NCI-H187 (cell line): ENCODE results near the gene DNTT.
"Not testable (repeated sequence)": the region's sequence is repeated elsewhere in the genome, so short reads cannot be mapped to it uniquely, and the experiment has no call there.

ENCODE experiments used
- DNase-seq, 2 experiments: peaks; one replicate each; lab custom pipeline; 2025; lab: John Stamatoyannopoulos, UW

The DNTT gene

DNA sequence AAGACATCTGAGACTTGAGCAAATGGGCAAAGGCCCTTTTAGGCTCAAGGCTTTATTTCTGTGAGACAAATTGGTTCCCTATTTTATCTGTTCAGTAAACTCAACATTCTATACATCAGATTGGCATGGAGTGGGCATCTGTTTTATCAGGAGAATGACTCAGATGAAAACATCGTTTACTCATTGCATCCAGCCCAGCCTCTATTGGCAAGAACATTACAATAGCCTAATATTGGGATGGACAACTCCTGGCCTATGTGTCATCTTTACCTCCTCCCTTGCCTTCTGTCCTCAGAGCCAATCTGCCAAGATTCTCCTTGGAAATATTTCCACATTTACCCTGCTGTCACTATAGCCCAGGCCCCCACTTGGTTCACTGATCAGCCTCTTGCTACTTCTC, 27.4 kb upstream of the DNTT start:
- DNase-seq: no peak

DNA sequence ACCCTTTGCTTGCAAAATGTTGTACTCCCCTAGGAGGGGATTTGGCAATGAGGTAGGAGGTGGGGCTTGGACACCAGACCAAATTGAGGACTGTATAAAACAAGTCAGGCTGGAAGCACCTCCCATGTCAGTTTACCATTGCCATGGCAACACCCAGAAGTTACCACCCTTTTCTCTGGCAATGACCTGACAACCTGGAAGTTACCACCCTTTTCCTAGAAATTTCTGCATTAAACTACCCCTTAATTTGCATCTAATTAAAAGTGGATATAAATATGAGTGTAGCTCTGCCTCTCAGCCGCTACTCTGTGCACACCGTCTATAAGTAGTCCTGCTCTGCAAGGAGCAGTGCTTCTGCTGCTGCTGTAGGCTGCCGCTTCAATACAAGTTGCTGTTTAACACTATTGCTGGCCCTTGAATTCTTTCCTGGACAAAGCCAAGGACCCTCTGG, 25.0 kb upstream of the DNTT start:
- DNase-seq: no peak

DNA sequence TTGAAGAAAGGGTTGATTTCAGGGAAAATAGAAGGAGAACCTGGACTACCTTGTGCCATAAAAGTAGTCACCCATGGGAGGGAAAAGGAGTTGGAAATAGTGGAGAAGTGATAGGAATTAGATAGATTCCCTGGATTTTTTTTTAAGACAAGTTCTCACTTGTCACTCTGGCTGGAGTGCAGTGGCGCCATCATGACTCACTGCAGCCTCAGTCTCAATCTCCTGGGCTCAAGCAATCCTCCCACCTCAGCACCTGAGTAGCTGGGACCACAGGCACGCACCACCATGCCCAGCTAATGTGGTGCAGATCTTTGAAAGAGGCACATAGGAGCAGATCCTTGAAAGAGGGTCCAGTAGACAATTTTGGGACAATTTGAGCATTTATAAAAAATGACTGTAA, 23.4 kb upstream of the DNTT start:
- DNase-seq: no peak

DNA sequence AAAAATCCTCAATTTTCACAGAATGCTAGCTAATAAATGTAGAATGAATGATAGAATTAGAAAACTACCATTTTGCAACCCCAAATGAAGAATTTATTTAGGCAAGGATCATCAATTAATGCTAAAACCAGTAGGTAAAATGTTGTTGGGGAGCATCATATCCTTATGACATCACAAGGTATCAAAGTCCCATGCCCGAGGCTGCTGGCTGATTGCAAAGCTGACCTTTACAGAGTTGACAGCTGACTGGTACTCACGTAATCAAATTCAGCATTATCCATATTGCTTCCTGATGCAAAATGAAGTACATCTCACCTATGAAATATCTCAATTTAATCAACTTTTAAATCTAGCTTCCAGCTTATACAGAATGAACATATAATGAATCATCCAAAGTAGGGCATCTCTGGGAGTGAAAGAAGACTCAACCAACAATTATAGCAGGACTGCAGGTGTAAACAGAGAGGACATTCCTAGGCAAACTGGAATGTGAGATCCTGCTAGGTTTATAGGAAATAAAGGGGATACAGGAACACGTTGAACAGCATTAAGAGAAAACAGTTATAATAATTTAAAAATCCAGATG, 22.7 kb upstream of the DNTT start:
- no peak for DNase-seq

DNA sequence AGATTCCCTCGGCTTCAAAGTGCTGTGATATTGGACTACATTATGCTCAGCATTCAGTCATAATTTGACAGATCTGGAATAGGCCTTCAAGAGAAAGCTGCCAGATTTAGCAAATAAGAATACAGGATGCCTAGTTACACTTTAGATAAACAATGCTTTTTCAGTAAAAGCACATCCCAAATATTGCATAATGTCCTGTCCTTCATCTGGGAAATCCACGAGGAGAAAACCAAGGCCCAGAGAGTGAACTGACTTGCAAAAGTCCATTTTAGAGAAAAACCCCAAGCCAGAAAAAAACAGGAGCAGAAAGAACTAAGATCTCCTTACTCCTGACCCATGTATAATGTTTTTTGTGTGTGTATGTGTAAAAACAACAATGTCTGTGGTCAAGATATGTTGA, 20.9 kb upstream of the DNTT start:
- no peak for DNase-seq

DNA sequence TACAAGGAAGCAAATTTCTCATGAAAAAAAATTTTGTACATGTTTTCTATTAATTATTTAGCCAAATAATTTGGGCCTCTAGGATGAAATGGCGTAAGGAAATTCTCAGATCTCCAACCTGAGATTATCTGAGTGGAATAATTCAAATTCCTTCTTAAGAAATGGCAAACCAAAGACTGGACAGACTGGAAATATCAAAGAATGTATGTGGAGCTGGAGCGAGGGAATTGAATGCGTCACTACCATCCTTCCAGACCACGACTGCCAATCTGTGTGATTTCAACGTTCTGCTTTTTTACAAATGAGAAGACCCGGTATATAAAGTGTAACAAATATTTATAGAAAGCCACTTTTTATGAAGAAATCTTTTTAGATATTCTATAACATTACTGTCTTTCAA, 20.5 kb upstream of the DNTT start:
- DNase-seq: no peak

DNA sequence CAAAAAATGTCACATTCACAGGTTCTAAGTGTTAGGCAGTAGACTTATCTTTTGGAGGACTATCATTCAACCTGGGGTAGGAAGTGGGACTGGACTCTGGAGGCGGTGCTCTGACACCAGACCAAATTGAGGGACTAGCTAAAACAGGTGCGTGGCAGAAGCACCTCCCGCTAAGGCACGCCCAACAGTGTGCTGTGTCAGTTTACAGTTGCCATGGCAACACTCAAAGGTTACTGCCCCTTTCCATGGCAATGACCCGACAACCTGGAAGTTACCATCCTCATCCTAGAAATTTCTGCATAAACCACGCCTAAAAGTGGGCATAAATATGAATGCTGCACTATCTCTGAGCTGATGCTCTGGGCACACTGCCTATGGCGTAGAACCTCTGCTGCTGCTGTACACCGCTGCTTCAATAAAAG, 18.9 kb upstream of the DNTT start:
- no peak for DNase-seq

DNA sequence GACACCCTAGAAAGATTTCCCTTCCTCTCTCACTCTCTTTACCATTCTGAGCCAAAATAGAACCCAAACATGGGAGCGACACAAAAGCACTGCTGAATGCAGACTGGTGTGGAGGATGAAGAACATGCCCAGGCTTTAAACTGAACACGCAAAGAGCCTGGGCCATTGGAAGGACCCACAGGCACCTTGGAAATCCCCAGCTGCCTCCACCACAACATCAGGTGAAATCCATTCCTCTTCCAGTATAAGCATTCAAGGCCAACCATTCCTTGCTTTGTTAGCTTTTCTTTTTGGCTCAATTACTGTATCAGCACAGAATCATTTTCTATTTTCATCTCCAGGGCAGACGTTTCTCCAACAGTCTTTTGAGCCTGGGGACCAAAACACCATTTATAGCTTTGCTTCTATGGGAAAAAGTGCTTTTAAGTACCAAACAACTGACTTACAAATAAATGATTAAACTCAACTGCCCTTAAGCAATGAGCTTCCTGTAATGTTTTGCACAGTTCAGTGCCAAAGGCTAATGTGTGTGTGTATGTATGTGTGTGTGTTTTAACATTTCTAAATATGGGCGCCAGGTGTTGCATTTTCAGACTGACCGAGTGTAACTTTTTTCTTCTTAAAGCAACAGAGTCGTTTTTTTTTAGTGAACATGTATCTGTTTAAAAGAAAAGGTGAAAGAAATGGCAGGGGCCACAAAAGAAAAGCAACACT, 16.7 kb upstream of the DNTT start:
- no peak for DNase-seq

DNA sequence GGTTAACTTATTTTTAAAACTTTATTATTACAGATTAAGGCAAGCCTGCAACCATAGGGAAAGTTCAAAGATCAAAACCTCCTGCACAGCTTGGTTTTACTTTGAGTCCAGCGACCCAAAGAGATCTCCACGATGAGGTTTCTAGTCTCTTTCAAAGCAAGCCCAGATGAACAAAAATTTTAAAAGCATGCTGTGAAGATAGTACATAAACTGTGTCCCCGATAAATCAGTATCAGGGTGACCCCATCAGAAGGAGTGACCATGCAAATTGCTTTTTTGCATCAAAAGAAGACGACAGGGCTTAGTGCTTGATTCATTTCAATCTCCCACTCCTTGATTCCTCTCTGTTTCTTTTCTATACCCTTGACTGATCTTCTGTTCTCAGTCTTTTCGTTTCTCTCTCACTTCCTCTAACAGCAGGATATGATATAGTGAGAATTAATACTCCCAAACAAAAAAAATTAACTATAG, 16.0 kb upstream of the DNTT start:
- no peak for DNase-seq

DNA sequence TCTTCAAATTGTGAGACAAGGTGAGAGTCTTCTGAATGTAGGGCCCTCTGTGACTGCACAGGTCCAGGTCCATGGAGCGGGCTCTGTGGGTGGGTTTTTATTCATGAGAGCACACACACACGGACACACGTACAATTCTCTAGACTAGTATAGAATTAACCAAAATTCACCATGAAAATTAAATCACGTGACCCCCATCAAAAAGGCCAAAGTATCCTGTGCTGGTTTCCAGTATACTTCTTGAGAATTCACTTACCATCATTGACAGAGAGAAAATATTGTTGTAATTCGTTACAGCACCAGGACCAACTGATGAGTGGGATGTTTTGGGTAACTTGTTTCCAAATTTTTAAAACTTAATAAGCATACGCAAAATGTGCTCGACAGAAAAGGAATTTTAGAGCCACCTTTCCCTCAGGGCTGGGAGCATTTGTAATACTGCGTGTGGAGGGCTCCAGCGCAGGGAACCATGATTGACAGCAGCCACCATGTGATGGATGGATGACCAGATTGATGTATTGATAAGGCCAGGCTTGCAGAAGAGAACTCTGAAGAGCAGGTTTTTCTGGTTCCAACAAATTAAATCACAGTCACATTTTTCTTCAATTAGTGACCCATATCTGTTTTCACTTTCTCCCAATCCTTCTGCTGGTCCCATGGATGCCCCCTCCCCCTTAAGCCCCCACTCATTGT, 14.9 kb upstream of the DNTT start:
- no peak for DNase-seq

DNA sequence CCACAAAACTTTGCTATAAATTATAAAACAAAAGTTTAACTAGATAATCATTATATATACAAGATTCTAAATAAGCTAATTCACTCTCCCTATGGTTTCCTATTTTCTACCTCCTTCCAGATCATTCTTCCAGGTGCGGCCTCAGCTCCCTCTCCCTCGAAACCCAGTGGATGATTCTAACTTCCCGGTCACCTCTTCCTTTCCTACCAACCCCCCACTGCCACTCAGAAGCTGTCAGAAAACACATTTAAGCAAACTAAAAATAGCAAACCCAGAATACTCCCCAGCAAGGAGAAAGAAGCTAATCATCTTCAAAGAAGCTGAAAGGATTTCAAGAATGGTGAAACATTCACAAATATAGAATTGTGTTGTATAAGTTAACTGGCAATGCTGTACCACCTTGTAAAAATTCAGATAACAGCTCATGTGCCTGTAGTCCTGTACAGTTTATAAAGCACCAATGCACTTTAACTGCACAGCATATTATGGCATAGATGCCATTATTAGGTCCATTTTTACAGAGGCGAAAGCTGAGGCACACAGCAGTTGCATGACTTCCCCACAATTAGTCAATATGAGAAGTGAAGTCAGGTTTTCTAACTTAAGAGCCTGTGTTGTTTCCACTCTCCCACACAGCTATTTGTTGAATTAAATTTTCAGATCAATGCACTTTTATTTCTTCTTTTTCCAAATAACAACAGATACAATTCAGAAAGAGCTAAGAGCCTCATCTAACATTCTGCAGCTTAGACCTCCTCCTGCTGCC, 13.7 kb upstream of the DNTT start:
- no peak for DNase-seq

DNA sequence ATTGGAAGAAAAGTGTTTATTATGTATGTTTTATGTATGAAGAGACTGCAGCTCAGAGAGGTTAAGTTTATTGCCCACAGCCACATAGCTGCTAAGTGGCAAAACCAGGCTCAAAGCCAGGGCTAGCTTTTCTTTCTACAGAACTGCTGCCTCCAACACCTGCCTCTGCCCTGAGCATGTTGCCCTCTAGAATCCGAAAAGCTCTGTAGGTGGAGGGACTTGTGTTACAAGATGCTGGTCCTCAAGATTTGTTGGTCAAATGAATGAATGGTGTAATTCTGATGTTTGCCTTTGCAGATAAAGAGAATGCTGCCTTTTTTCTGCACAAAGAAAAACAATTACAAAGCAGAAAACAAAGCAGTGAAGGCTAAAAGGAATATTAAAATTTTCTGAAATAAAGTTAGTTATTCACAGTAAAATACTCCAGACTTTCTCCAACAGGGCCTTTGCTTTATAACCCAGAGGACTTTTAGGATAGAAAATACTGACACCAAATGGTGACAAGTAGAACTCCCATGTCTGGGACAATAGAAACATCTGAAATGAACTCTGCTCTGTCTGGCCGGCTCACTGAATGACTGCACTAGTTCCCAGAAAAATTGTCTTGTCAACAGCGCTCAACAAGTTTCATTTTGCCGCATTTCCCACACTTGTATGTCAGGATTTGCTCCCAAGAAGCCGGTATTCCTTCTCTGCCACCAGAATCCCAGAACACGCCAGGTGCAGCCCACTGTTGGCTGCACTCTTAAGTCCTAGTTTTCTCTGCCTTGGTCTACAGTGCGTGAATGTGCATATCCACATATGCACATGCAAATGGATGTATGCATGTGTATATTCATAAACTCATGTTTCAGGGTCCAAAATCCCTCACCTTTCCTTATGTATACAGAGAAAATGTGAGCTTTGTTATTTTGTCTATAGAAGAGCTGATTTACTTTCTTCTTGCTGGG, 11.0 kb upstream of the DNTT start:
- DNase-seq: no peak

DNA sequence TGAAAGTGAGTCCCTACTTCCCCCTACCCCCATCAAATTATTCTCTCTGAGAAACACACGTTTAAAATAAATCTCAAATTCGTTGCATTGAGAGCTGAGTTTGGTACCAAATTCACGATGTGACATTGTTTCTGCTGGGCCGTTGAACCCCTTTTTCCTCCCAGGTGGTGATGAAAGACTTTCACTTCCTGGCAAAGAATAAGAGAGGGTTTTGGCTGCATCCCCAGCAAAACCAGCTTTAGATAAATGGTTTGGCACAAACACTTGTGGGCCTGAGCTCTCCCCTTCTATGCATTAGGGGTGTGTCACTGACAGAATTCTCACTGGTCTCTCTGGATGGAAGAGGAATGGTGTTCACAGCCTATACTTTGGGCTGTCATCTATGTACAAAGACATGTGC, 8.8 kb upstream of the DNTT start:
- DNase-seq: no peak

DNA sequence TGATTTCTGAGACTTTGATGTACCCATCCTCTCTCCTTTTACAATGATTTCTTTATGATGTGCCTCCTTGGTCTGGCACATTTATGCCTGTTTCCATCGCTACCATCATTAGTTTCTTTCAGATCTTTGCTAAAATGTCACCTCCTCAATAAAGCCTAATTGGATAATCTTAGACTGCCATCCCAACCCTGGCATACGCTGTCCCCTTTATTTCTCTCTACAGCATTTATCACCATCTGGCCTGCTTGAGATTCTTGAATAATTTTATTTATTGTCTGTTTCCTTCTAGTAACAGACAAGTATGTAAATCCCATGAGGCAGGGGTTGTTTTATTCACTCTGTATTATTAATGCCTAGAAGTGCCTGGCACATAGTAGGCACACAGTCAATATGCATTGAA, 6.7 kb upstream of the DNTT start:
- no peak for DNase-seq

DNA sequence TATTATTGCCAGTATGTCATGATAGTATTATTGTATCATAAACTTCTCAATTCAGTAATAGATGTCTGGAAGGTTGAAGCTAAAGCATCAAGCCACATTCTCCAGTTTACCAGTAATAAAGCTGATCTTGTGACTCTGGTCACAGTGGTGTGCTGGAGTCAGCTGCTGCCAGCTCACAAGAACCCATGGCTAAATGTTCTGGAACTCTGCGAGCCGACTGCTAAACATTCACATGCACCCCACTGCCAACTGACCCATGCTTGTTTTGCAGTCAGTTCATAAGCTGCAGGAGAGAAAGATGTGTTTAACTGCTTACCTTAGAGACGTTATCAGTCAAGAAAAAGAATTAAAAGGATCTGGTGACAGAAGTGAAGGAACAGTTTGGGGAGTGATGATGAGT, 5.9 kb upstream of the DNTT start:
- DNase-seq: no peak

DNA sequence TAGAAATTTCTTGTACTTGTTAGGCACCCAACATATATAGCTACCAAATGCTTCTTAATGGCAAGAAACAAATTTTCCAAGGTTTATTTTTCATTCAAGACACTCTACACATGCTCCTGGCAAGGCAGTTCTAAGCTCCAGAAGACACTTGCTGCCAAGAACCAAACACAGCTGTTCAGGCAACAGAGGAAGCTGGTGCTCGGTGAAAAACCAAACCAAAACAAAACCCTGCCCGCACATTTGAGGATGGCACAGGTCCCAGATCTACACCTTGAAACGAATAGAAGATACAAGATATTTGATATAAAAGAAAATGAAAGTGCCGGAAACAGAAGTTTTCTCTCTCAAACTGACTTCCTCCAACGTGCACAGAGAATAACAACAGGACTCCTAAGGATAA, 4.9 kb upstream of the DNTT start:
- no peak for DNase-seq

DNA sequence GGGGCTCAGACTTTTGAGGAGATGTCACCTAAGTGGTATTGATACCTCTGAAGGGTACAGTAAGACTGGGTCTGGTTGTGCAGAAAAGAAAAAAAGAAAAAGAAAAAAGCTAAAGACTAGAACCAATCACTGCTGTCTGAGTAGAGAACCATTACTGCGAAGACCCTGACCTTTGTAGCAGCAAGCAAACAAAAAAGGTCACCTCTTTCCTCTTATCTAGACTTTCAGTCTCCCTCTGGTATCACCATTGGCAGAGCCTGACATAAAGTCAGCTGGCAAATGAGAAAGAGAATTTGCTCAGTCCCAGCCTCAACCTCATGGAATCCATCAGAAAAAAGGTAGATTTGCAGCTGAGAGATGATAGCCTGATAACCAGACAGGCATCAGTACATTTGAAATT, 2.6 kb upstream of the DNTT start:
- DNase-seq: no peak

DNA sequence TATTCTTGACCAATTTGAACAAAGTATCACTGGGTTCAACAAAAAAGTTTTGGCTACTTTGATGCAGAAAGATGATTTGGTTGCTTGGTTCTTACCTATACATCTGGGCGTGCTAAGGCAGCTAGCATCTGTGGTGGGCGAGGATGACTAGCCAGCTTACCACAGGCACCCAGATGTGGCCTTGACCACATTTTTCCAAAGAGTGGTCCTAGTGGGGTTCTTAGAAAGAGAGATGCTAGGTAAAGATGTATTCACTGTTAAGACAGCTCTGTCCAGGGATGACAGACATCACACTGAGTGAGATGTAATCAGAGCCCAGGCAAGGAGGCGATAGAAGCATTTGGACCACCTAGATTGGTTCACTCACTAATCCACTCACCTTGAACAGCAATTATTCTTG, 785 bp downstream of the DNTT start:
- DNase-seq: no peak

DNA sequence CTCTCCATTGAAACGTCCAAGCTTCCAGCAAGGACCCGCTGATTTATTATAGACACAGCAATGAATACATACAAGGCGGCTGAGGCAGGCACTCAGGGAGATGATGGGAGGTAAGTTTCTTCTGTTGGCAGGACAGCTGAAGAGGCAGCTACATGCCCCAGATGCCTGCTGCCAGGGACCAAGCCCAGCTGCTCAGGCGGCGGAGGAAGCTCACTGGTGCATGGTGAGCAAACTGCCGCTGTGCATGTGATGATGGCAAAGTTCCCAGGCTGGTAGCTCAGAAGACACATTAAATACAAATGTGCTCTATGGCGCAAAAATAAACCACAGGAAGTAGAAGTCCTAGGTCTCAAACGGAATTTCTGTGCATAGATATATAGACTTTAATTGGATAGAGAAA, 2.3 kb downstream of the DNTT start:
- DNase-seq: peak in 1 of 2 experiments; percentile 10

DNA sequence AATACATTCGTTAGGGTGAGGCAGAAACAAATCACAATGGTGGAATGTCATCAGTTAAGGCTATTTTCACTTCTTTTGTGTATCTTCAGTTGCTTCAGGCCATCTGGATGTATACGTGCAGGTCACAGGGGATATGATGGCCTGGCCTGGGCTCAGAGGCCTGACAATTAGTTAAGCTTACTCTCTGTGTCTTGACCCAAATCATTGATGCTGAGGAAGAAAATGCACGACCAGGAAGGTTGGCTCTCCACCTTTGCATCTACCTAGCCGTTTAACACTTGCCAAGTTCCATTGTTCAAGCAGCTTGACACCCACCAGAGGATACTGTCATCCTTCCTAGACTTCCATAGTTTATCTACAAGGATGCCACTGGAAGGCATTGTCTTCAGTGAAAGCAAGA, 4.6 kb downstream of the DNTT start:
- DNase-seq: not testable (repeated sequence)

DNA sequence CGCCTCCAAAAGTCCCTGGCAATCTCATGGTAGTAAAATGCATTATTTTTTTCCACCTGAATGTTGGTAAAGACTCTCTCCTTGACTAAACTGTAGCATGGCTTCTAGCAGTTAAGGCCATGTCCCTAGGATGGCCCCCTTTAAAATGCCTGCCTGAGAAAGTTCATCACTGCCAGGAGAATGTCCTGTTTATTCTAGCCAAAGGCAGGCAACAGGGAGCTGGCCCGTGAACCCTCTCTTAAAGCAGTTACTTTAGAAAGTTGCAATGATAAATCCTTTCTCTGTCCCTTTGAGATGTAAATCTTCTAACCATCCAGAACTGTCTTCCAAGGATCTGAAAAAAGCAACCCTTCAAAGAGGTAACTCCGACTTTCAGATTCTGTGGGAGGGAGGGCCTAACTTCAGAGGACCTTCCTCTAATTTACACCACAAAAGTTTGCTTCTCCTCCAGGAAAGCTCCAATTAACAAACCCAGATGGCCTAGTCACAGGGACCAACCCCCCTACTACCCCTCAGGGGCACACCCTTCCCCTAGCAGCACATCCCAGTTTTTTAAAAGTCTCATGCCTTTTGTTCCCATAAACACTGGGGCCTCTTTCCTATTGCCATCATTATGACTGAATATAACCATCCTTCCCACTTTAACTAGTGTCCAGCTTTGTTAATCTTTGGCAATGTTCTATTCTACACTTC, 5.5 kb downstream of the DNTT start:
- DNase-seq: no peak
